C4-2B (cell line): ENCODE results near the gene LILRB3.

Experiments
- CTCF ChIP-seq: fragments of 450-650 bp; conservative IDR thresholded peaks from 2 replicates; pipeline ENCODE4 v1.5.1; 2017; ENCODE audit warnings: mild to moderate bottlenecking
- ZFX ChIP-seq: fragments of 450-650 bp; IDR thresholded peaks from 2 replicates; pipeline ENCODE4 v1.6.1; 2017

- no peak for TF ChIP-seq CTCF
- TF ChIP-seq ZFX, result no peak
Observed at GRCh38 chr19:54169149-54169740, 53.6 kb downstream of the LILRB3 start.
